Keratinocyte (primary cell): Measurements from ENCODE around the gene IL17RD. TPM values are rescaled to one million over a fixed set of nuclear protein-coding genes. Genes with fewer than 3 reads are reported as not detected.

ENCODE experiments used
- DNase-seq: peaks from one replicate; pipeline ENCODE4 v3.0.0-alpha.2; 2011; ENCODE audit warnings: low read depth, missing footprints, low spot score
- FAIRE-seq: peaks from 2 replicates; lab custom pipeline; 2011; peaks lifted over from hg19 to GRCh38; lab: Jason Lieb, UNC
- H2AFZ ChIP-seq: 2 replicates; pipeline ENCODE4 v1.6.0; 2012; ENCODE audit warnings: low read length, control low read depth, inconsistent platforms; ENCODE audit not compliant: control insufficient read depth
- H3K27ac ChIP-seq: 2 replicates; pipeline ENCODE4 v1.5.1; 2011; ENCODE audit warnings: low read length; ENCODE audit not compliant: control insufficient read depth, insufficient read depth
- H3K27me3 ChIP-seq: 3 replicates; pipeline ENCODE4 v1.6.0; 2011; ENCODE audit warnings: low read length; ENCODE audit not compliant: control insufficient read depth, insufficient read depth; ENCODE audit errors: extremely low read depth
- H3K36me3 ChIP-seq, 2 experiments: 2 replicates in 1 of 2; 3 replicates in 1 of 2; pipeline ENCODE4 v1.5.1; 2011; ENCODE audit warnings: low read length in 2 of 2, mild to moderate bottlenecking in 1 of 2; ENCODE audit not compliant: control insufficient read depth in 2 of 2, insufficient read depth in 2 of 2; ENCODE audit errors: extremely low read depth in 1 of 2
- H3K4me1 ChIP-seq: 3 replicates; pipeline ENCODE4 v1.5.1; 2011; ENCODE audit warnings: low read length; ENCODE audit not compliant: control insufficient read depth, insufficient read depth; ENCODE audit errors: extremely low read depth
- H3K4me2 ChIP-seq: 3 replicates; pipeline ENCODE4 v1.6.0; 2011; ENCODE audit warnings: low read depth, low read length; ENCODE audit not compliant: control insufficient read depth, insufficient read depth; ENCODE audit errors: extremely low read depth
- H3K4me3 ChIP-seq, 3 experiments: fragments of 200-600 bp in 1 of 3; sonication (generic) in 1 of 3; 2 replicates in 2 of 3; 3 replicates in 1 of 3; pipeline ENCODE4 v1.5.1; 2011 to 2016; ENCODE audit warnings: low read length in 3 of 3, mild to moderate bottlenecking in 3 of 3, control low read depth in 2 of 3, inconsistent platforms in 1 of 3, low read depth in 1 of 3, mixed read lengths in 1 of 3, mixed run types in 1 of 3, moderate library complexity in 1 of 3; ENCODE audit not compliant: control insufficient read depth in 2 of 3, insufficient read depth in 2 of 3; ENCODE audit errors: extremely low read depth in 1 of 3
- H3K79me2 ChIP-seq: 2 replicates; pipeline ENCODE4 v1.6.0; 2012; ENCODE audit warnings: low read length; ENCODE audit not compliant: control insufficient read depth, insufficient read depth
- H3K9ac ChIP-seq: 3 replicates; pipeline ENCODE4 v1.6.0; 2011; ENCODE audit warnings: low read length; ENCODE audit not compliant: control insufficient read depth, insufficient read depth; ENCODE audit errors: extremely low read depth
- H3K9me1 ChIP-seq: 3 replicates; pipeline ENCODE4 v1.6.0; 2011; ENCODE audit warnings: low read length; ENCODE audit not compliant: control insufficient read depth, insufficient read depth; ENCODE audit errors: extremely low read depth
- H3K9me3 ChIP-seq: 2 replicates; pipeline ENCODE4 v1.5.1; 2012; ENCODE audit warnings: low read depth, low read length; ENCODE audit not compliant: control insufficient read depth
- H4K20me1 ChIP-seq: 3 replicates; pipeline ENCODE4 v1.6.0; 2011; ENCODE audit warnings: low read length; ENCODE audit not compliant: control insufficient read depth, insufficient read depth; ENCODE audit errors: extremely low read depth
- CTCF ChIP-seq, 3 experiments: IDR thresholded peaks in 1 of 3; conservative IDR thresholded peaks in 1 of 3; optimal IDR thresholded peaks in 1 of 3; 2 replicates in 2 of 3; 3 replicates in 1 of 3; pipeline versions ENCODE3 to v1.5.1; 2011; ENCODE audit warnings: low read length in 3 of 3, mild to moderate bottlenecking in 3 of 3, moderate library complexity in 2 of 3, control low read depth in 1 of 3, inconsistent platforms in 1 of 3; ENCODE audit not compliant: insufficient read depth in 2 of 3; ENCODE audit errors: extremely low read depth in 1 of 3
- EZH2 ChIP-seq: IDR thresholded peaks from one replicate; pipeline ENCODE4 v1.6.1; 2012; ENCODE audit warnings: inconsistent platforms, mild to moderate bottlenecking, low read length, moderate library complexity
- dilution Hi-C: fragments of 300-500 bp; cut with MboI; formaldehyde crosslinking; loops from one replicate; pipeline ENCODE4 v1.7.0; 2020; ENCODE audit warnings: low sequenced_read_pairs; ENCODE audit not compliant: extremely low pct_ligation_motif_present
- polyA plus RNA-seq, 5 experiments: library from polyadenylated mRNA; depleted of rRNA in 3 of 5; stranded (reverse) in 3 of 5; stranded (forward) in 1 of 5; unstranded in 1 of 5; fragments of >200 nt; gene quantifications; 1 replicate in 1 of 5; 2 replicates in 3 of 5; 3 replicates in 1 of 5; pipeline versions ENCODE4 v1.2.1 to v1.2.3, GENCODE V29; 2011 to 2012; ENCODE audit warnings: missing spikeins in 2 of 5, low read depth in 1 of 5, low replicate concordance in 1 of 5

The IL17RD gene
- polyA plus RNA-seq, 1 donor (not counting 4 experiments of a cell fraction or from before 2014, with no cell fraction given), result 1.4 TPM

- H4K20me1 ChIP-seq, result no peaks in the 10 kb centered on the region
- no peaks in the 10 kb centered on the region for H3K9me3 ChIP-seq
- no peaks in the 10 kb centered on the region for H3K36me3 ChIP-seq
- FAIRE-seq, result no peak
- H3K9me1 ChIP-seq, result no peaks in the 10 kb centered on the region
- dilution Hi-C loops, result no loop called here
- H3K4me3 ChIP-seq, result no peak overlapping the region
- no peak overlapping the region for H3K27ac ChIP-seq
- no peaks in the 10 kb centered on the region for H3K79me2 ChIP-seq
- H3K9ac ChIP-seq, result no peak overlapping the region
- no peak overlapping the region for H2AFZ ChIP-seq
- TF ChIP-seq EZH2 (no peak), CTCF (optimal IDR thresholded peaks at IDR 0.05 in 1 of 3, IDR thresholded peaks at IDR 0.05 in 1 of 3, conservative IDR thresholded peaks at IDR 0.05 in 1 of 3; ENCODE audit: extremely low read depth in 1 of 3, insufficient read depth in 2 of 3, low read length in 3 of 3) (no peak)
- H3K4me2 ChIP-seq, result no peak overlapping the region
- no peaks in the 10 kb centered on the region for H3K4me1 ChIP-seq
- H3K27me3 ChIP-seq, result no peaks in the 10 kb centered on the region
- DNase-seq, result no peak
Observed at GRCh38 chr3:57145852-57146251, 19.3 kb downstream of the IL17RD start.

GRCh38 chr3:57144952-57145351 lies 20.2 kb downstream of the IL17RD start:
- H4K20me1 ChIP-seq, result no peaks in the 10 kb centered on the region
- TF ChIP-seq CTCF (optimal IDR thresholded peaks at IDR 0.05 in 1 of 3, IDR thresholded peaks at IDR 0.05 in 1 of 3, conservative IDR thresholded peaks at IDR 0.05 in 1 of 3; ENCODE audit: extremely low read depth in 1 of 3, insufficient read depth in 2 of 3, low read length in 3 of 3), result no peak
- TF ChIP-seq EZH2, result no peak
- H3K4me1 ChIP-seq, result no peaks in the 10 kb centered on the region
- no peak overlapping the region for H3K27ac ChIP-seq
- DNase-seq, result no peak
- dilution Hi-C loops, result no loop called here
- no peak for FAIRE-seq
- H3K36me3 ChIP-seq, result no peaks in the 10 kb centered on the region
- H3K9ac ChIP-seq, result no peak overlapping the region
- no peak overlapping the region for H3K4me3 ChIP-seq
- H2AFZ ChIP-seq, result no peak overlapping the region
- no peaks in the 10 kb centered on the region for H3K79me2 ChIP-seq
- H3K9me1 ChIP-seq, result no peaks in the 10 kb centered on the region
- no peak overlapping the region for H3K4me2 ChIP-seq
- no peaks in the 10 kb centered on the region for H3K9me3 ChIP-seq
- no peaks in the 10 kb centered on the region for H3K27me3 ChIP-seq
